ENCODE results near the gene CNPY1.

The CNPY1 gene

DNA sequence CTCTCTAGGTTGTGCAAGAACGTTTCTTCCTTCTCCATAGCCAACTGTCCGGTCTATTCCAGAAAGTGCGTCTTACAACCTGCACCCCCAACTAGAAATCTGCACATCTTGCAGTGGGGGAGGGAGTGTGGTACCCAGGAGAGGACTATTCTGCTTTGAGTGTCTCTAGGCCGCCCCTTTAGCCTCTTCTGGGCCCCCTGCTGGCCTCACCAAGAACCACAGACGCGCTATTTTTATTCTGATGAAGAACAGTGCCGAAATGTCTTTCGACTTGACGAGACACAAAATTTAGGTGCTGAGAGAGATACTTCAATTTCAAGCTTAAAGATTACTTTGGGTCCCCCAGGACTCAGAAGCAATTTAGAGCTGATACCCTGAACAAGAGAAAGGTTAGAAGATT is 1.0 kb downstream of the CNPY1 start:
- POLR2A ChIA-PET: no interaction called here
- CTCF ChIA-PET: interaction anchor here (1.7 kb wide), 1 partner anchor 119 kb away, joined by 3 read pairs; no protein-coding TSS in a partner anchor
- no peak for DNase-seq (ENCODE audit: extremely low spot score)
- TF ChIP-seq, protein P1, sequence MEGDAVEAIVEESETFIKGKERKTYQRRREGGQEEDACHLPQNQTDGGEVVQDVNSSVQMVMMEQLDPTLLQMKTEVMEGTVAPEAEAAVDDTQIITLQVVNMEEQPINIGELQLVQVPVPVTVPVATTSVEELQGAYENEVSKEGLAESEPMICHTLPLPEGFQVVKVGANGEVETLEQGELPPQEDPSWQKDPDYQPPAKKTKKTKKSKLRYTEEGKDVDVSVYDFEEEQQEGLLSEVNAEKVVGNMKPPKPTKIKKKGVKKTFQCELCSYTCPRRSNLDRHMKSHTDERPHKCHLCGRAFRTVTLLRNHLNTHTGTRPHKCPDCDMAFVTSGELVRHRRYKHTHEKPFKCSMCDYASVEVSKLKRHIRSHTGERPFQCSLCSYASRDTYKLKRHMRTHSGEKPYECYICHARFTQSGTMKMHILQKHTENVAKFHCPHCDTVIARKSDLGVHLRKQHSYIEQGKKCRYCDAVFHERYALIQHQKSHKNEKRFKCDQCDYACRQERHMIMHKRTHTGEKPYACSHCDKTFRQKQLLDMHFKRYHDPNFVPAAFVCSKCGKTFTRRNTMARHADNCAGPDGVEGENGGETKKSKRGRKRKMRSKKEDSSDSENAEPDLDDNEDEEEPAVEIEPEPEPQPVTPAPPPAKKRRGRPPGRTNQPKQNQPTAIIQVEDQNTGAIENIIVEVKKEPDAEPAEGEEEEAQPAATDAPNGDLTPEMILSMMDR (IDR thresholded peaks at IDR 0.05; ENCODE audit: control extremely low read depth, extremely low read depth, low read depth, missing control alignments): no peak

DNA sequence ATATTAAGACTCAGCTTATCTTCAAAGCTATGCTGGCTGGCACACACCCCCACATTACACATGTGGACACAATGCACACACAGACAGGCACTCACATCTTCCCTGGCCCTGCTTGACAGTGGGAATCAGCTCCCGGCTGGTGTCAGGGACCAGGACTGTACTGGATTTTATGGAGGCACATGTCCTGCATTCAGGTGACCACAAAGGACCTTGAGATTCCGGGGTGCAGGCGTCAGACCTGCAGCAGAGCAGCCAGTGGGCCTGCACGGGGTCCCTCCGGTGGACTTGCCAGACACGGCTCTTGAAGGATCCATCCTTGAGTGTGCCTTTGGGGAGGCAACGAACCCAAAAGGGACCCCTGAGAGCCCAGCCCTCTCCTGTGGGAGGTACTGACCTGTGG is 1.9 kb downstream of the CNPY1 start:
- TF ChIP-seq, protein P1 (IDR thresholded peaks at IDR 0.05; ENCODE audit: control extremely low read depth, extremely low read depth, low read depth, missing control alignments): no peak
- DNase-seq (ENCODE audit: extremely low spot score): no peak
- ChIA-PET CTCF (interaction anchor here (0.7 to 1.6 kb wide), 3 partner anchors 48 to 165 kb away, joined by 3 to 5 read pairs (median 3); no protein-coding TSS in a partner anchor), POLR2A (no interaction called here)

GRCh38 chr7:155543926-155544325 is 2.4 kb downstream of the CNPY1 start:
- ChIA-PET CTCF (interaction anchor here (0.6 to 1.6 kb wide), 4 partner anchors 8 to 55 kb away, joined by 3 to 5 read pairs (median 3); no protein-coding TSS in a partner anchor), POLR2A (no interaction called here)
- TF ChIP-seq, protein P1 (IDR thresholded peaks at IDR 0.05; ENCODE audit: control extremely low read depth, extremely low read depth, low read depth, missing control alignments): no peak
- DNase-seq (ENCODE audit: extremely low spot score): no peak

DNA sequence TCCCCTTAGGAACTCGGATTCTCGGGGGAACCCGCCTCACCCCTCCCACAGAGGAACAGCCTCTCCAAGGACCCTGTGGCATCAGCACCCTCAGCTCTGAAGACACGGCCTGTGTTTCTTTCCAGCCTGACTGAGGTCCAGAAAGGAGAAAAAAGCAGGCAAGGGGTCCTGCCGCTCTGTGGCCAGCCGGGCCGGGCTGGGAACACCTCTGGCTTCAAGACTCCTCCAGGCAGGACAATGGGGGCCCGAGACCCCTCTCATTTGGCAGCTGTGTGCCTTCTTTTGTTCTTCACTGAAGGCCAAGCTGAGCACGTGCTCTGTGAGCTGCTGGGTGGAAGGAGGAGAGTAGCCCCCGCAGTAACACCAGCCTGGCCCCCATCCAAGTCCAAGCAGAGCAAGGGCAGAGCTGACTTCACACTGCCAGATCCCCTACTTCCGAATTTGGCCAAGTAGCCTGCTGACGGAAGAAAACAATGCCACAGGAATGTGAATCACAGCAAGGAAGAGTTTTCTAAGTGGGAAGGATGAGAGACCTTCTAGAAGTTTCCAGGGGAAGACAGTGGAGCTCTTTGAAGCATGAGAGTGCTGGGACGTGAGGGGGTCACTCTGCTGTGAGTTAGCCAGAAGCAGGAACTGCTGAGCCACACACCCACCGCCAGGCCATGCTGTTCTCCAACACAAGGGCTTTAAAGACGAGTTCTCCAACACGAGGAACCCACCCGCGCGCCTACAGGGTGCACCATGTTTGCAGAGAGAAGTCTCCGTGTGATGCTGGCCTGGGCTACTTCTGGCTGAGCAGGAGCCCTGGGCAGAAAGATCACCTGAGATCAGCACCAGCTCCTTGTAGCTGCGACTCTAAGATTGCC is 3.1 kb downstream of the CNPY1 start:
- POLR2A ChIA-PET: no interaction called here
- CTCF ChIA-PET: interaction anchor here (0.6 to 1.6 kb wide), 4 partner anchors 9 to 55 kb away, joined by 3 to 5 read pairs (median 3); no protein-coding TSS in a partner anchor

GRCh38 chr7:155541986-155542675 is 4.2 kb downstream of the CNPY1 start:
- TF ChIP-seq, protein P1 (IDR thresholded peaks at IDR 0.05; ENCODE audit: control extremely low read depth, extremely low read depth, low read depth, missing control alignments): no peak
- ChIA-PET CTCF (no interaction called here), POLR2A (no interaction called here)
- DNase-seq (ENCODE audit: extremely low spot score): no peak

More for the DNA sequence above, 3.1 kb downstream of the CNPY1 start:
- no peak for DNase-seq (ENCODE audit: extremely low spot score)
- TF ChIP-seq, protein P1 (IDR thresholded peaks at IDR 0.05; ENCODE audit: control extremely low read depth, extremely low read depth, low read depth, missing control alignments): no peak

GRCh38 chr7:155540553-155540952 is 5.8 kb downstream of the CNPY1 start:
- CTCF ChIA-PET: interaction anchor here (1.3 kb wide), 1 partner anchor 9 kb away, joined by 3 read pairs; no protein-coding TSS in a partner anchor
- POLR2A ChIA-PET: no interaction called here
- TF ChIP-seq, protein P1 (IDR thresholded peaks at IDR 0.05; ENCODE audit: control extremely low read depth, extremely low read depth, low read depth, missing control alignments): no peak
- no peak for DNase-seq (ENCODE audit: extremely low spot score)

Measured in GM10248 (cell line).